IPS-18a (cell line): Measurements from ENCODE around the gene TAB2.

ENCODE experiments used
- H3K27ac ChIP-seq: one replicate; pipeline ENCODE4 v1.5.1; 2013; ENCODE audit warnings: low read length
- H3K27me3 ChIP-seq: one replicate; pipeline ENCODE4 v1.6.1; 2013; ENCODE audit warnings: mild to moderate bottlenecking, low read length; ENCODE audit not compliant: control insufficient read depth, insufficient read depth
- H3K36me3 ChIP-seq: one replicate; pipeline ENCODE4 v1.6.1; 2013; ENCODE audit warnings: low read depth, low read length; ENCODE audit not compliant: control insufficient read depth
- H3K4me1 ChIP-seq: one replicate; pipeline ENCODE4 v1.6.1; 2013; ENCODE audit warnings: low read depth, low read length; ENCODE audit not compliant: control insufficient read depth
- H3K4me3 ChIP-seq: one replicate; pipeline ENCODE4 v1.5.1; 2013; ENCODE audit warnings: low read length
- H3K9ac ChIP-seq: one replicate; pipeline ENCODE4 v1.6.1; 2013; ENCODE audit warnings: mild to moderate bottlenecking, low read length, moderate library complexity
- H3K9me3 ChIP-seq: one replicate; pipeline ENCODE4 v1.6.1; 2013; ENCODE audit warnings: low read depth, low read length; ENCODE audit not compliant: control insufficient read depth

TAB2 gene

GRCh38 chr6:149449831-149450678, 132.5 kb downstream of the TAB2 start:
- H3K36me3 ChIP-seq = no peaks in the 10 kb centered on the region
- H3K9ac ChIP-seq = no peak overlapping the region
- no peak overlapping the region for H3K27ac ChIP-seq
- H3K4me1 ChIP-seq = no peaks in the 10 kb centered on the region
- peak overlapping the region; percentile 54 for H3K4me3 ChIP-seq
- no peaks in the 10 kb centered on the region for H3K9me3 ChIP-seq
- H3K27me3 ChIP-seq = peaks cover 34% of the 10 kb centered on the region

GRCh38 chr6:149450679-149451375, 133.3 kb downstream of the TAB2 start:
- H3K4me1 ChIP-seq = no peaks in the 10 kb centered on the region
- H3K4me3 ChIP-seq = peak overlapping the region; percentile 54
- H3K27ac ChIP-seq = no peak overlapping the region
- no peaks in the 10 kb centered on the region for H3K36me3 ChIP-seq
- H3K27me3 ChIP-seq = peaks cover 34% of the 10 kb centered on the region
- H3K9me3 ChIP-seq = no peaks in the 10 kb centered on the region
- no peak overlapping the region for H3K9ac ChIP-seq

GRCh38 chr6:149451376-149452036, 134.0 kb downstream of the TAB2 start:
- no peaks in the 10 kb centered on the region for H3K9me3 ChIP-seq
- peaks cover 34% of the 10 kb centered on the region for H3K27me3 ChIP-seq
- no peak overlapping the region for H3K27ac ChIP-seq
- H3K4me3 ChIP-seq = peak overlapping the region; percentile 54
- no peaks in the 10 kb centered on the region for H3K36me3 ChIP-seq
- no peak overlapping the region for H3K9ac ChIP-seq
- no peaks in the 10 kb centered on the region for H3K4me1 ChIP-seq

GRCh38 chr6:149452037-149452939, 134.8 kb downstream of the TAB2 start:
- H3K9me3 ChIP-seq = no peaks in the 10 kb centered on the region
- H3K9ac ChIP-seq = no peak overlapping the region
- no peak overlapping the region for H3K27ac ChIP-seq
- H3K4me3 ChIP-seq = peak overlapping the region; percentile 54
- peaks cover 34% of the 10 kb centered on the region for H3K27me3 ChIP-seq
- no peaks in the 10 kb centered on the region for H3K36me3 ChIP-seq
- H3K4me1 ChIP-seq = no peaks in the 10 kb centered on the region

GRCh38 chr6:149453597-149454345, 136.3 kb downstream of the TAB2 start:
- H3K9me3 ChIP-seq = no peaks in the 10 kb centered on the region
- H3K4me3 ChIP-seq = no peak overlapping the region
- no peaks in the 10 kb centered on the region for H3K36me3 ChIP-seq
- H3K9ac ChIP-seq = no peak overlapping the region
- H3K27ac ChIP-seq = no peak overlapping the region
- no peaks in the 10 kb centered on the region for H3K4me1 ChIP-seq
- H3K27me3 ChIP-seq = peaks cover 34% of the 10 kb centered on the region

DNA sequence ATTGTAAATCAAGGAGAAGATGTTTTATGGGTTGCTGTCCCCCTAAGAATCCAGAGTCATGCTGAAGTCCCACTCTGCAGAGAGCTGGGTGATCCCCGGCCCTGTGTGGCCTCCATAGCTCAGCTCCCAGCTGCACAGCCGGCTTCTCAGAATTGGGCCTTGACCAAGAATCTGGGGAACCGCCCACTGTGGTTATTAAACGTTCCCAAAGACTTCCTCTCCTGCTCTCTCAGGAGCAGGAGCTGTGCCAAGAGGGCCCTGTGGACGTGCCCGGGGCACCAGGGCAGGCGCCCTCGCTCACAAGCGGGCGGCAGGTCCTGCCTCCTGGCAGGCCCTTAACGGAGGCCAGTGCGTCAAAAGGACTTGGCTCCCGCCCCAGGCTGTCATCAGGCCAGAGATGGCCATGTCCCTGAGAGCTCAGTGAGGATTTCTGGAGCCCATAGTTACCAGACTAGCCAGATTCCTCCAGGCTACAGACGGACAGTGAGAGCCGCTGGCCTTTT, 136.9 kb downstream of the TAB2 start:
- Histone ChIP-seq H3K27me3 (peaks cover 33% of the 10 kb centered on the region), H3K4me3 (no peak overlapping the region), H3K27ac (no peak overlapping the region), H3K9me3 (no peaks in the 10 kb centered on the region), H3K9ac (no peak overlapping the region), H3K36me3 (no peaks in the 10 kb centered on the region), H3K4me1 (no peaks in the 10 kb centered on the region)

DNA sequence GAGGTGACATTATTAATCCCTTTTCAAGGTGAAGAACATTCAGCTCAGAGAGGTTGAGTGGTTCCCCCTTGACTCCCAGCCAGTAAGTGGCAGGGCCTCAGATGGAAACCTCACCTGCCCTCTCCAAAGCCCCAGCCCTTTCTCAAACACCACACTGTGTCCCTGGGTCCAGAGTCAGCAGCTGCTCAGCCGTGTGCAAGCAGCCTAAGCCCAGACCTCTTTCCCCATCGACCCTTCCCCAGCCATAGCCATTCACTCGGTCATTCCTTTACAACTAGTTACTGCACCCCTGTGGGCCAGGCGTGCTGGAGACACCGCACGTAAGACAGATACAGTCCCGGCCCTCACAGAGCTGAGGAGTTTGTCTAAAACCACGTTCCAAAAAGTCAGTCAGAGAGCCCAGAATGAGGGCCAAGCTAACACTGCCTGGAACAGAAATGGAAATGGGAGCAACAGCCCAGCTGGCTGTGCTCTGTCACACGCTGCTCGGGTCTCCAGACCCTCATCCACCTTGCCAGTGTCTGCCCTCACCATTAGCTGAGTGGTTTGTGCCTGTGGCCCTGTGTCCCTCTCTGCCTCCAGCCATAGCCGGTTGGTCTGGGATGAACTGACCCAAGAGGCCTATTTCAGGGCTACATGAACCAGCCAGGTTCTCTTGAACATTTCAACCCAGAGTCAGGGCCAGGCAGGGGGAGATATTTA, 137.7 kb downstream of the TAB2 start:
- Histone ChIP-seq H3K9ac (no peak overlapping the region), H3K36me3 (no peaks in the 10 kb centered on the region), H3K27ac (no peak overlapping the region), H3K4me1 (no peaks in the 10 kb centered on the region), H3K27me3 (peaks cover 25% of the 10 kb centered on the region), H3K9me3 (no peaks in the 10 kb centered on the region), H3K4me3 (no peak overlapping the region)

DNA sequence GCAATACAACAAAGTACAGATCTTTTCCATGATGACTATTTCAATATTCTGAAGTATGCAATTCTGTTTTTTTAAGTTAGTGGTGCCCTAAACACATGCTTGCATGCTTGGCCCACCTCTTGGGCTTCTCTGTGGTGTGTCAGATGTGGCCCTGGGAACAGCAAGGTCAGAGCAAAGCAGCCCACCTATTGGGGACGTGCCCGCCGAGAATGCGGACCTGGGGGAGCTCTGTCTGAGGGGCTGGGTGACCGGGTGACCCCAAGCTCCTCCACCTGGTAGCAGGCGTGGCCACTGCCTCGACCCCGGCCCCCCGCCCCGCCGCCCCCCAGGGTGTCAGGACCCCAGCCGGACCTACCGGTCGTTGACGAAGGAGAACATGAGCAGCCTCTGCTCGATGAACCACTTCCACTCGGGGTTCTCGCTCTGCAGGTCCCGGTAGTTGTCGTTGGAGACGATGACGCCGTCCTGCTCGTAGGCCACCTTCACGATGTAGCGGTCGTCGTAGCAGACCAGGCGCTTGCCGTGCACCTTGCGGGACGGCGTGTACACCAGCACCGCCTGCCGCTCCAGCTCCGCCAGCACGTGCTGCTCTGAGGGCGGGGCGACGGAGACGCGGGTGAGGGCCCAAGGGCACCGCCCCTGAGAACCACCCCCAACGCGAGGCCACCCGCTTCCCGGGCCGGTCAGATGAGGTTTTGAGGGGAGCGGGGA, 139.0 kb downstream of the TAB2 start:
- Histone ChIP-seq H3K27ac (no peak overlapping the region), H3K9me3 (no peaks in the 10 kb centered on the region), H3K4me1 (no peaks in the 10 kb centered on the region), H3K36me3 (no peaks in the 10 kb centered on the region), H3K27me3 (peaks cover 12% of the 10 kb centered on the region), H3K9ac (no peak overlapping the region), H3K4me3 (no peak overlapping the region)

DNA sequence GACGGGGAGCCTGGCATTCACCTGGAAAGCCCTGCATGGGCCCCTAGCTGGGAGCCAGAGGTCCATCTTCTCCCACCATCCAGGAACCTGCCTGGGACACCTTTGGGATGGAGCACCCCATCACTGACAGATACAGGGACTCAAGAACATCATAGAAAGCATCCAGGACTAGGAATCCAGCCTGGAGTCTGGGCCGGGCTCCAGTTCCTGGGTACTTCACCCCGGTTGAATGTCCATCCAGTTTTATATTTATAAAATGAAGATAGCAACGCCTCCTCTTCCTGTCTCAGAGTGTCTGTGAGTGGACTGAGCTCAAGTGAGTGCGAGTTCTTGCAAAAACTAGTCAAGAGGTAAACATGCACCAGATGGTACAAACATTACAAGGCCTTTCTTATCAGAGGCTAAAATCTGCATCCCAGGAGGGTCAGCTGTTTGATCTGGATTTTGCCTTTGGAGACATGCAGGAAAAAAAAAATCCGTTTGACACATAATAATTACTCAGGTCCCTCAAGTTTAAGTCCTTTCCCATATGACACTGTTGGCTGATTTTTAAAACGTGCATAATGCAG, 139.9 kb downstream of the TAB2 start:
- H3K4me1 ChIP-seq = no peaks in the 10 kb centered on the region
- H3K36me3 ChIP-seq = no peaks in the 10 kb centered on the region
- no peak overlapping the region for H3K4me3 ChIP-seq
- no peaks in the 10 kb centered on the region for H3K9me3 ChIP-seq
- no peak overlapping the region for H3K9ac ChIP-seq
- H3K27me3 ChIP-seq = peaks cover 3% of the 10 kb centered on the region
- H3K27ac ChIP-seq = no peak overlapping the region
